K562 (cell line): ENCODE results near the gene CNOT2. TPM values are rescaled to one million over a fixed set of nuclear protein-coding genes. Genes with fewer than 3 reads are reported as not detected.
"Not testable (repeated sequence)": the region's sequence is repeated elsewhere in the genome, so short reads cannot be mapped to it uniquely, and the experiment has no call there.

Source experiments
- ATAC-seq: fragments of 200-7000 bp; cut with Tn5 transposase; 3 replicates; pipeline ENCODE4 v1.9.1; 2020; ENCODE audit warnings: moderate library complexity
- BruUV-seq: library from RNA; stranded (reverse); fragments of 400-500 nt; replicated peaks from 2 replicates; lab custom pipeline; 2021; lab: Mats Ljungman, UMichigan
- CTCF ChIA-PET: fragments of 300-600 bp; formaldehyde crosslinking; extraction: SDS; loops from one replicate; lab custom pipeline; 2021; ENCODE audit warnings: low intra/inter-chr PET ratio; lab: Yijun Ruan, JAX
- POLR2A ChIA-PET: fragments of 300-600, 350-650 bp; sonication (Branson Sonifier 250); formaldehyde crosslinking; extraction: SDS; loops from one replicate; lab custom pipeline; 2021; ENCODE audit warnings: antibody characterized with exemption, inconsistent platforms; lab: Yijun Ruan, JAX
- DNase-seq, 4 experiments: peaks; one replicate each; pipeline versions ENCODE4 v3.0.0 to v3.0.0-alpha.2; 2011 to 2018; ENCODE audit warnings: low spot score in 3 of 4, mixed read lengths in 3 of 4; ENCODE audit errors: extremely low read depth in 1 of 4
- FAIRE-seq: peaks from 2 replicates; lab custom pipeline; 2011; peaks lifted over from hg19 to GRCh38; lab: Jason Lieb, UNC
- H2AFZ ChIP-seq: 2 replicates; pipeline ENCODE4 v1.6.0; 2011; ENCODE audit warnings: low read depth, low read length, control low read depth, inconsistent platforms
- H3K27ac ChIP-seq: fragments of 200-600 bp; 3 replicates; pipeline ENCODE4 v1.8.0; 2011; ENCODE audit warnings: low read depth, mild to moderate bottlenecking, control low read depth, inconsistent platforms, low read length, moderate library complexity, mixed read lengths; ENCODE audit errors: extremely low read depth
- H3K27me3 ChIP-seq, 2 experiments: fragments of 300-600 bp in 1 of 2; 2 replicates in 1 of 2; 3 replicates in 1 of 2; pipeline versions ENCODE4 v1.6.0 to v1.8.0; 2011; ENCODE audit warnings: inconsistent platforms in 2 of 2, low read length in 2 of 2, mild to moderate bottlenecking in 1 of 2, mixed read lengths in 1 of 2, moderate library complexity in 1 of 2; ENCODE audit not compliant: control insufficient read depth in 2 of 2, insufficient read depth in 2 of 2
- H3K36me3 ChIP-seq: fragments of 300-600 bp; 3 replicates; pipeline ENCODE4 v1.8.0; 2011; ENCODE audit warnings: mild to moderate bottlenecking, low read length, inconsistent platforms; ENCODE audit not compliant: control insufficient read depth, insufficient read depth
- H3K4me1 ChIP-seq, 2 experiments: fragments of 200-600 bp in 1 of 2; replicated peaks in 1 of 2; 2 replicates in 1 of 2; 3 replicates in 1 of 2; pipeline versions ENCODE4 v1.5.1 to v1.8.0; 2011; ENCODE audit warnings: inconsistent platforms in 2 of 2, low read length in 2 of 2, mild to moderate bottlenecking in 1 of 2, mixed read lengths in 1 of 2, moderate library complexity in 1 of 2; ENCODE audit not compliant: control insufficient read depth in 2 of 2, insufficient read depth in 2 of 2
- H3K4me2 ChIP-seq: 2 replicates; pipeline ENCODE4 v1.6.1; 2011; ENCODE audit warnings: low read length, control low read depth, inconsistent platforms, mixed read lengths; ENCODE audit not compliant: insufficient read depth
- H3K4me3 ChIP-seq: fragments of 200-600 bp; sonication (generic), shearing (Covaris generic); 2 replicates; pipeline ENCODE4 v1.5.1; 2016; ENCODE audit warnings: control low read depth, inconsistent platforms
- H3K79me2 ChIP-seq: fragments of 200-600 bp; 3 replicates; pipeline ENCODE4 v1.8.0; 2011; ENCODE audit warnings: low read length, inconsistent platforms; ENCODE audit not compliant: control insufficient read depth, insufficient read depth
- H3K9ac ChIP-seq, 2 experiments: 2 replicates each; pipeline versions ENCODE4 v1.6.0 to v1.6.1; 2011; ENCODE audit warnings: low read depth in 2 of 2, low read length in 2 of 2, control low read depth in 1 of 2, inconsistent platforms in 1 of 2, mild to moderate bottlenecking in 1 of 2, mixed read lengths in 1 of 2; ENCODE audit not compliant: insufficient read depth in 1 of 2
- H3K9me1 ChIP-seq: one replicate; pipeline ENCODE4 v1.6.0; 2011; ENCODE audit warnings: inconsistent platforms, mild to moderate bottlenecking, low read length, moderate library complexity; ENCODE audit not compliant: control insufficient read depth, insufficient read depth
- H3K9me3 ChIP-seq: replicated peaks from 2 replicates; pipeline ENCODE4 v1.5.1; 2011; ENCODE audit warnings: low read depth, low read length, inconsistent platforms; ENCODE audit not compliant: control insufficient read depth, insufficient read depth
- H4K20me1 ChIP-seq: replicated peaks from 2 replicates; pipeline ENCODE4 v1.6.1; 2011; ENCODE audit warnings: low read length, inconsistent platforms, mixed read lengths; ENCODE audit not compliant: control insufficient read depth, insufficient read depth
- BRD4 ChIP-seq: fragments of 200-600 bp; sonication (generic); IDR thresholded peaks from 2 replicates; pipeline ENCODE4 v1.6.1; 2017; ENCODE audit warnings: inconsistent platforms
- CBFB ChIP-seq: sonication (generic); formaldehyde crosslinking; IDR thresholded peaks from 2 replicates; pipeline ENCODE4 v1.4.0; 2020; ENCODE audit warnings: mild to moderate bottlenecking, missing genetic modification reagents
- RBM22 ChIP-seq: fragments of 200-400 bp; formaldehyde crosslinking; IDR thresholded peaks from 2 replicates; pipeline ENCODE4 v1.6.1; 2018; ENCODE audit warnings: low read length, low read depth; ENCODE audit not compliant: poor library complexity, severe bottlenecking
- TBP ChIP-seq: optimal IDR thresholded peaks from 2 replicates; pipeline ENCODE3; 2011; ENCODE audit warnings: low read depth, low read length, improper control_type of control experiment
- ZNF75A ChIP-seq: fragments of 450-650 bp; formaldehyde crosslinking; IDR thresholded peaks from 2 replicates; pipeline ENCODE4 v1.4.0; 2020; ENCODE audit warnings: mild to moderate bottlenecking
- WGBS: fragments of 100-300 bp; shearing (Covaris generic); methylation state at CpG from one replicate; pipeline ENCODE4 v1.1.6; 2016; ENCODE audit warnings: low coverage, mixed read lengths; ENCODE audit not compliant: insufficient coverage; ENCODE audit errors: missing lambda C conversion rate; 5-methylcytosine and 5-hydroxymethylcytosine counted together
- in situ Hi-C: fragments of 300-500 bp; cut with MboI; formaldehyde crosslinking; loops from 4 replicates; pipeline ENCODE4 v1.15.0; 2018; ENCODE audit warnings: inconsistent platforms, mixed read lengths
- intact Hi-C: fragments of 100-400 bp; cut with micrococcal nuclease; formaldehyde crosslinking; loops from 2 replicates; pipeline ENCODE4 v1.14.2; 2022
- polyA plus RNA-seq, 8 experiments: library from polyadenylated mRNA; depleted of rRNA in 4 of 8; stranded (reverse) in 5 of 8; unstranded in 3 of 8; fragments of >200 nt; fragmentation: Nextera tagmentation in 2 of 8; fragmentation: Illumina TruSeq in 1 of 8; extraction: Ambion mirVana in 2 of 8; extraction: Trizol in 1 of 8; gene quantifications; 2 replicates each; pipeline versions ENCODE4 v1.2.1 to v1.2.3, GENCODE V29; 2011 to 2014; ENCODE audit warnings: inconsistent platforms in 1 of 8, missing spikeins in 1 of 8
- total RNA-seq, 7 experiments: library from RNA; depleted of rRNA in 6 of 7; stranded (reverse); fragments of >200 nt in 6 of 7; fragmentation: Illumina TruSeq in 2 of 7; extraction: Trizol in 2 of 7; gene quantifications; 2 replicates each; pipeline versions ENCODE4 v1.2.1 to v1.2.3, GENCODE V29; 2011 to 2021; ENCODE audit warnings: low replicate concordance in 1 of 7
- TF ChIP-seq, protein P1 (sequence below): fragments of 450-650 bp; formaldehyde crosslinking; conservative IDR thresholded peaks from 2 replicates; pipeline ENCODE4 v1.4.0; 2022; ENCODE audit warnings: mild to moderate bottlenecking, missing genetic modification characterization
- TF ChIP-seq, protein P2 (sequence below): fragments of 450-650 bp; formaldehyde crosslinking; IDR thresholded peaks from 2 replicates; pipeline ENCODE4 v1.4.0; 2022; ENCODE audit warnings: missing genetic modification characterization

CNOT2 gene
- total and polyA plus RNA-seq, 9 of the 15 experiments (the other 6 are each of a cell fraction or from before 2014, with no cell fraction given), result 43.6 to 119 (median 84.4) TPM

DNA sequence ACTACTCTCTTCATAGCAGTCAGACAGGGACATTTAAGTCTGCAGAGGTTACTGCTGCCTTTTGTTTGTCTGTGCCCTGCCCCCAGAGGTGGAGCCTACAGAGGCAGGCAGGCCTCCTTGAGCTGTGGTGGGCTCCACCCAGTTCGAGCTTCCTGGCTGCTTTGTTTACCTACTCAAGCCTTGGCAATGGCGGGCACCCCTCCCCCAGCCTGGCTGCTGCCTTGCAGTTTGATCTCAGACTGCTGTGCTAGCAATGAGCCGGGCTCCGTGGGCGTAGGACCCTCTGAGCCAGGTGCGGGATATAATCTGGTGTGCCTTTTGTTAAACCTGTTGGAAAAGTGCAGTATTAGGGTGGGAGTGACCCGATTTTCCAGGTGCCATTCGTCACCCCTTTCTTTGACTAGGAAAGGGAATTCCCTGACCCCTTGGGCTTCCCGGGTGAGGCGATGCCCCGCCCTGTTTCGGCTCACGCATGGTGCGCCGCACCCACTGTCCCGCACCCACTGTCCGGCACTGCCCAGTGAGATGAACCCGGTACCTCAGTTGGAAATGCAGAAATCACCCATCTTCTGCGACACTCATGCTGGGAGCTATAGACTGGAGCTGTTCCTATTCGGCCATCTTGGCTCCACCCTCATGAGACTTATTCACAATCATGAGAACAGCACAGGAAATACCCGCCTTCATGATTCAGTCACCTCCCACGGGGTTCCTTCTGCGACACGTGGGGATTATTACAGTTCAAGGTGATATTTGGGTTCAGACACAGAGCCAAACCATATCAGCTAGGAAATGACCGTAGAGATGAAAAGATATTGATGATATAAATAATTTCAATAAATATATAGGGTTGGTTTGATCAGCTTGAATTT is 61.7 kb downstream of the CNOT2 start:
- FAIRE-seq, H3K36me3 ChIP-seq, H3K9me1 ChIP-seq, CTCF ChIA-PET, H3K4me1 ChIP-seq, H3K27me3 ChIP-seq, in situ Hi-C loops, H3K4me2 ChIP-seq, H2AFZ ChIP-seq, ATAC-seq, H3K9me3 ChIP-seq, H3K4me3 ChIP-seq, H3K9ac ChIP-seq, H4K20me1 ChIP-seq, intact Hi-C loops, BruUV-seq, H3K27ac ChIP-seq: not testable (repeated sequence)
- POLR2A ChIA-PET, result interaction anchor here (0.6 kb wide), 2 partner anchors 17 to 45 kb away, joined by 3 to 5 read pairs; no protein-coding TSS in a partner anchor
- DNase-seq, result peak in 1 of 4 experiments; percentile 5
- 88% methylated on average over 13 of the region's 25 CpGs for WGBS
- H3K79me2 ChIP-seq, result peaks cover 25% of the 10 kb centered on the region

DNA sequence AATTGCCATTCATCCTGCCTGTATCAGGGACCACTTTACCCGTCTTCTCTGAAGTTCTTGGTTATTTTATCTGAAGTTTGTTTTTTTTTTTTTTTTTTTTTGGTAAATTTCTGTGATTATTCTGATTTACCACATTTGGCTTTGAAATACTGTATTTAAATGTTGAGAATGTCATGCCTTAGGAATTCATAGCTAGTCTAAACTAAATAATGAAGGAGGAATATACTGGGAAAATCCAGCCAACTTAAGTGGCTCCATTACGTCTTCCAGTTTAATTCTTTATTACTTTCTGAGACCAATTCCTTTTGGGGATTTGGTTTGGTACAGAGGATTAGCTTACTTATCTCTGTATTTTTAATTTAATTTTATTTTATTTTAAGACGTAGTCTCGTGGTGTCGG is 62.6 kb downstream of the CNOT2 start:
- H3K4me3 ChIP-seq, result no peak overlapping the region
- no peak overlapping the region for H2AFZ ChIP-seq
- DNase-seq (no peak), FAIRE-seq (no peak), ATAC-seq (no peak)
- TF ChIP-seq TBP (no peak), RBM22 (peak; percentile 4), ZNF75A (no peak), BRD4 (no peak), CBFB (CRISPR knock-in tag) (no peak)
- TF ChIP-seq, protein P1, sequence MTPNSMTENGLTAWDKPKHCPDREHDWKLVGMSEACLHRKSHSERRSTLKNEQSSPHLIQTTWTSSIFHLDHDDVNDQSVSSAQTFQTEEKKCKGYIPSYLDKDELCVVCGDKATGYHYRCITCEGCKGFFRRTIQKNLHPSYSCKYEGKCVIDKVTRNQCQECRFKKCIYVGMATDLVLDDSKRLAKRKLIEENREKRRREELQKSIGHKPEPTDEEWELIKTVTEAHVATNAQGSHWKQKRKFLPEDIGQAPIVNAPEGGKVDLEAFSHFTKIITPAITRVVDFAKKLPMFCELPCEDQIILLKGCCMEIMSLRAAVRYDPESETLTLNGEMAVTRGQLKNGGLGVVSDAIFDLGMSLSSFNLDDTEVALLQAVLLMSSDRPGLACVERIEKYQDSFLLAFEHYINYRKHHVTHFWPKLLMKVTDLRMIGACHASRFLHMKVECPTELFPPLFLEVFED (CRISPR knock-in tag), result no peak
- TF ChIP-seq, protein P2, sequence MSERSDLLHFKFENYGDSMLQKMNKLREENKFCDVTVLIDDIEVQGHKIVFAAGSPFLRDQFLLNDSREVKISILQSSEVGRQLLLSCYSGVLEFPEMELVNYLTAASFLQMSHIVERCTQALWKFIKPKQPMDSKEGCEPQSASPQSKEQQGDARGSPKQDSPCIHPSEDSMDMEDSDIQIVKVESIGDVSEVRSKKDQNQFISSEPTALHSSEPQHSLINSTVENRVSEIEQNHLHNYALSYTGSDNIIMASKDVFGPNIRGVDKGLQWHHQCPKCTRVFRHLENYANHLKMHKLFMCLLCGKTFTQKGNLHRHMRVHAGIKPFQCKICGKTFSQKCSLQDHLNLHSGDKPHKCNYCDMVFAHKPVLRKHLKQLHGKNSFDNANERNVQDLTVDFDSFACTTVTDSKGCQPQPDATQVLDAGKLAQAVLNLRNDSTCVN (CRISPR knock-in tag), result no peak
- intact Hi-C loops (no loop called here), in situ Hi-C loops (no loop called here)
- H3K27me3 ChIP-seq, result no peaks in the 10 kb centered on the region
- no peak overlapping the region for H3K4me2 ChIP-seq
- POLR2A ChIA-PET, result no interaction called here
- 88% methylated on average over 5 of the region's 5 CpGs for WGBS
- H3K9ac ChIP-seq, result no peak overlapping the region
- no peaks in the 10 kb centered on the region; the same call in 2 of the 3 replicates for H3K36me3 ChIP-seq
- no peak overlapping the region for H3K27ac ChIP-seq
- H3K9me3 ChIP-seq, result no peaks in the 10 kb centered on the region
- no TSS peak for BruUV-seq
- H3K9me1 ChIP-seq, result no peaks in the 10 kb centered on the region
- H3K4me1 ChIP-seq, result no peaks in the 10 kb centered on the region; a peak in 1 of 5 replicates
- H4K20me1 ChIP-seq, result no peaks in the 10 kb centered on the region
- CTCF ChIA-PET, result no interaction called here
- H3K79me2 ChIP-seq, result peaks cover 27% of the 10 kb centered on the region
